Heart right ventricle (tissue), 16 donors: Measurements from ENCODE around the gene SMARCA2. TPM values are rescaled to one million over a fixed set of nuclear protein-coding genes. Genes with fewer than 3 reads are reported as not detected.

ENCODE experiments used
- ATAC-seq, 8 donors: fragments of 200-7000 bp; cut with Tn5 transposase; one replicate each; pipeline ENCODE4 v1.9.1; 2020; ENCODE audit warnings: mild to moderate bottlenecking in 8 of 8, moderate library complexity in 8 of 8, moderate number of reproducible peaks in 1 of 8
- DNase-seq, 2 donors: peaks; one replicate each; pipeline ENCODE4 v3.0.0-alpha.2; 2020
- H3K27ac ChIP-seq, 10 donors: fragments of 200-600 bp; sonication (generic) in 2 of 10; one replicate each; pipeline versions ENCODE4 v1.5.0 to v1.8.0; 2020 to 2022; ENCODE audit warnings: mild to moderate bottlenecking in 3 of 10
- H3K27me3 ChIP-seq, 7 donors: fragments of 200-600 bp; one replicate each; pipeline ENCODE4 v1.8.0; 2021 to 2022; ENCODE audit warnings: mild to moderate bottlenecking in 2 of 7
- H3K36me3 ChIP-seq, 9 donors: fragments of 200-600 bp; sonication (generic) in 1 of 9; one replicate each; pipeline versions ENCODE4 v1.5.0 to v1.8.0; 2020 to 2022; ENCODE audit warnings: mild to moderate bottlenecking in 2 of 9
- H3K4me1 ChIP-seq, 9 donors: fragments of 200-600 bp; sonication (generic) in 1 of 9; one replicate each; pipeline versions ENCODE4 v1.5.0 to v1.8.0; 2020 to 2022; ENCODE audit warnings: mild to moderate bottlenecking in 4 of 9
- H3K4me3 ChIP-seq, 10 donors: fragments of 200-600 bp; sonication (generic) in 2 of 10; one replicate each; pipeline versions ENCODE4 v1.5.0 to v1.8.0; 2020 to 2022; ENCODE audit warnings: mild to moderate bottlenecking in 7 of 10, moderate library complexity in 2 of 10
- H3K9me3 ChIP-seq, 11 donors: fragments of 200-600 bp in 10 of 11; sonication (generic) in 2 of 11; one replicate each; pipeline versions ENCODE4 v1.5.0 to v1.8.0; 2013 to 2022; ENCODE audit warnings: mild to moderate bottlenecking in 2 of 11, control low read depth in 1 of 11, moderate library complexity in 1 of 11
- WGBS, 2 donors: extraction: QIAGEN DNeasy Blood & Tissue Kit; methylation state at CpG; one replicate each; pipeline ENCODE4 v1.1.7; 2013; ENCODE audit warnings: inconsistent platforms in 1 of 2; 5-methylcytosine and 5-hydroxymethylcytosine counted together
- intact Hi-C, 10 donors: fragments of 100-400 bp; cut with DNase I; formaldehyde crosslinking; loops; one replicate each; pipeline versions ENCODE4 v1.11.1 to v1.14.2; 2022
- polyA plus RNA-seq, 2 donors: library from polyadenylated mRNA; stranded (reverse); fragments of 200-250 nt; gene quantifications; one replicate each; pipeline ENCODE4 v1.2.3, GENCODE V29; 2013
- total RNA-seq, 10 donors: library from RNA; stranded (reverse); fragmentation: NEBNext Ultra II Directional in 3 of 10; extraction: Animal tissue kit (Norgen Biotek cat#: 25700) in 3 of 10; gene quantifications; one replicate each; pipeline versions ENCODE4 v1.2.1 to v1.2.4, GENCODE V29; 2021 to 2023
- TF ChIP-seq, protein P1 (sequence below), 9 donors: fragments of 200-600 bp; sonication (generic) in 2 of 9; IDR thresholded peaks; one replicate each; pipeline versions ENCODE4 v1.5.0 to v1.8.0; 2021 to 2022; ENCODE audit warnings: antibody characterized with exemption in 9 of 9, mild to moderate bottlenecking in 5 of 9, moderate library complexity in 1 of 9
- donor health status: Arrhythmogenic right ventricular cardiomyopathy.
- donor health status: ischemic (EF 13 %, LVEDD 7.1; RV severe dilation, severe dysfunction).
- donor health status: healthy with polysubstance abuse.
- donor health status: DM: no; HTN: yes; CAD: no.
- donor health status: DM: no; HTN: no; CAD: no.
- donor health status: ischemic (EF 25% LVEDD 6.9; RV normal size, moderate dysfunction).
- donor health status: ischemic (EF 25% LVEDD 5.7; RV mildly dilated, moderate dysfunction).
- donor health status: healthy.
- donor health status: DM: yes; HTN: yes; CAD: no.
- donor health status: Ischemic cardiomyopathy.
- donor health status: ischemic (EF 35%, LVEDD 5.7; RV mildly dilated, moderate dysfunction).
- donor health status: nonischemic (EF 11% LVEDD 7.7; RV severe dilation, severe dysfunction).
- donor health status: DM: yes; HTN: yes; CAD: no.
- donor health status: PGD.
- donor health status: ischemic (EF 29% LVEDD 5.4; RV normal size, mild dysfunction).
- donor health status: nonischemic (EF 23%, LVEDD 6.1; RV moderate dilation, normal function).

Gene SMARCA2
- total and polyA plus RNA-seq, 12 donors: 26.5 to 140 (median 105) TPM

DNA sequence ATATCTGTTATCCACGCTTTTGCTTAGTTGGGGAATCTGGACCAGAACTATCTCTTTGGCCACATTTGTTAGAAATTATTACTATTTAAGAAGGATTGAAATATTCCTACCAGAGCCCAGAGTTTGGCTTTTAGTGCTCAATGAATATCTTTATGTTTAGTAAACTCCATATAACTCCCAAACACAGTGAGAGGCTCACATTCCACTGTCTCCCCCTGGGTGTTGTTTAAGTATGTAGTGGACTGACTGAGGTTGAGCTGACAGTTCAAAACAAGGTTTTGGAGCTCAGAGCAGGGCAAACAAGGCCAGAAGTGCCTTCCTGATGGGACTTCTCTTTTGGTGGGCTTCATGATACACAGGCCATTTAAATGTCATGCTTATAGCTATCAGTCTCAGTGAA, 216.0 kb downstream of the SMARCA2 start:
- Histone ChIP-seq H3K27me3 (no peaks in the 10 kb centered on the region), H3K4me3 (no peak overlapping the region), H3K9me3 (no peaks in the 10 kb centered on the region), H3K4me1 (peaks cover 0 to 37% (median 26%) of the 10 kb centered on the region in 9 donors), H3K27ac (no peak overlapping the region), H3K36me3 (no peaks in the 10 kb centered on the region)
- TF ChIP-seq, protein P1, sequence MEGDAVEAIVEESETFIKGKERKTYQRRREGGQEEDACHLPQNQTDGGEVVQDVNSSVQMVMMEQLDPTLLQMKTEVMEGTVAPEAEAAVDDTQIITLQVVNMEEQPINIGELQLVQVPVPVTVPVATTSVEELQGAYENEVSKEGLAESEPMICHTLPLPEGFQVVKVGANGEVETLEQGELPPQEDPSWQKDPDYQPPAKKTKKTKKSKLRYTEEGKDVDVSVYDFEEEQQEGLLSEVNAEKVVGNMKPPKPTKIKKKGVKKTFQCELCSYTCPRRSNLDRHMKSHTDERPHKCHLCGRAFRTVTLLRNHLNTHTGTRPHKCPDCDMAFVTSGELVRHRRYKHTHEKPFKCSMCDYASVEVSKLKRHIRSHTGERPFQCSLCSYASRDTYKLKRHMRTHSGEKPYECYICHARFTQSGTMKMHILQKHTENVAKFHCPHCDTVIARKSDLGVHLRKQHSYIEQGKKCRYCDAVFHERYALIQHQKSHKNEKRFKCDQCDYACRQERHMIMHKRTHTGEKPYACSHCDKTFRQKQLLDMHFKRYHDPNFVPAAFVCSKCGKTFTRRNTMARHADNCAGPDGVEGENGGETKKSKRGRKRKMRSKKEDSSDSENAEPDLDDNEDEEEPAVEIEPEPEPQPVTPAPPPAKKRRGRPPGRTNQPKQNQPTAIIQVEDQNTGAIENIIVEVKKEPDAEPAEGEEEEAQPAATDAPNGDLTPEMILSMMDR (IDR thresholded peaks at IDR 0.05): no peak
- ATAC-seq (no peak), DNase-seq (no peak)
- 91 to 97% methylated on average over 1 of the region's 1 CpG for WGBS, 2 donors
- intact Hi-C loops: loop anchor here in 1 of 10 donors (10.0 kb wide), 1 partner anchor 604 kb away; no protein-coding TSS in a partner anchor

DNA sequence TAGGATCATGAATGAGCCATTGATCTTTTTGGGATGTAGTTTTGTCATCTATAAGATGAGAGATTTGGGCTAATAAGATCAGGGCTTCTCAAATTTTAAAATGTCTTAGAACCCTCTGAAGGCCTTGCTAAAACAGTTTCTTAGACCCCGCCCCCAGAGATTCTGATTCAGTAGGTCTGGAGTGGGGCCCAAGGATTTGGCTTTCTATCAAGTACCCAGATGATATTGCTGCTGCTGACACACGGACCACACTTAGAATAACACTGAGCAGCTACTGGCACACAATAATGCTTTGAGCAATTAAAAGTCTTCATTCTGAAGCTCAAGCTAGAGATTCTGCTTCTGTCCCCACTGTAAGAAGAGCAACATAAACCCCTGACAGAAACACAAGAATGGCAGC, 216.7 kb downstream of the SMARCA2 start:
- peak in 1 of 2 donors; percentile 17 for DNase-seq
- H3K4me1 ChIP-seq: peaks cover 0 to 37% (median 26%) of the 10 kb centered on the region in 9 donors
- peak in 4 of 8 donors; percentile 37 to 75 (median 42) for ATAC-seq
- H3K9me3 ChIP-seq: no peaks in the 10 kb centered on the region
- TF ChIP-seq, protein P1 (IDR thresholded peaks at IDR 0.05): no peak
- H3K36me3 ChIP-seq: no peaks in the 10 kb centered on the region
- no peaks in the 10 kb centered on the region for H3K27me3 ChIP-seq
- no peak overlapping the region for H3K4me3 ChIP-seq
- H3K27ac ChIP-seq: peak overlapping the region in 2 of 10 donors; percentile 22 to 43
- intact Hi-C loops: loop anchor here in 1 of 10 donors (10.0 kb wide), 1 partner anchor 603 kb away; no protein-coding TSS in a partner anchor
- 28 to 39% methylated on average over 2 of the region's 2 CpGs for whole genome bisulfite sequencing, 2 donors

DNA sequence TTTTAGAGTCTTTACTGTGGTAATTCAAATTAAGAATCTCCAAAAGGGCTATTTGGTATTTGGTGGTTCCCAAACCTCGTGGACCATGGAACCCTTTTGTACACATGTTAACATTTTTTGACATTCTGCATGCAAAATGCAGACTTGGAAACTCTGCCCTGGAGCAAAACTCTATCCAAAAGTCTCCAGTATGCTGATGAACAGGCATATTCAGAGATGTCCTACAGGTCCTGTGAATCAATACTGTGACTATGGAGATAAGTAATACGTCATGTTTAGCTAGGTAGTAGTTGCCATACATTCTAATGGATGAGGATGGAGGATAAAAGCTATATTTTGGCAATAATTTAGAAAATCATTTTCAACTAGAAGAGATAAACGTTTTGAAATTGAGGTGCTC, 218.1 kb downstream of the SMARCA2 start:
- TF ChIP-seq, protein P1 (IDR thresholded peaks at IDR 0.05): no peak
- H3K4me3 ChIP-seq: no peak overlapping the region
- WGBS, 2 donors: 82 to 84% methylated on average over 3 of the region's 3 CpGs
- H3K27ac ChIP-seq: no peak overlapping the region
- intact Hi-C loops: loop anchor here in 1 of 10 donors (10.0 kb wide), 1 partner anchor 602 kb away; no protein-coding TSS in a partner anchor
- no peak for ATAC-seq
- H3K36me3 ChIP-seq: no peaks in the 10 kb centered on the region
- no peak for DNase-seq
- H3K9me3 ChIP-seq: no peaks in the 10 kb centered on the region
- H3K4me1 ChIP-seq: peaks cover 0 to 36% (median 26%) of the 10 kb centered on the region in 9 donors
- H3K27me3 ChIP-seq: no peaks in the 10 kb centered on the region

DNA sequence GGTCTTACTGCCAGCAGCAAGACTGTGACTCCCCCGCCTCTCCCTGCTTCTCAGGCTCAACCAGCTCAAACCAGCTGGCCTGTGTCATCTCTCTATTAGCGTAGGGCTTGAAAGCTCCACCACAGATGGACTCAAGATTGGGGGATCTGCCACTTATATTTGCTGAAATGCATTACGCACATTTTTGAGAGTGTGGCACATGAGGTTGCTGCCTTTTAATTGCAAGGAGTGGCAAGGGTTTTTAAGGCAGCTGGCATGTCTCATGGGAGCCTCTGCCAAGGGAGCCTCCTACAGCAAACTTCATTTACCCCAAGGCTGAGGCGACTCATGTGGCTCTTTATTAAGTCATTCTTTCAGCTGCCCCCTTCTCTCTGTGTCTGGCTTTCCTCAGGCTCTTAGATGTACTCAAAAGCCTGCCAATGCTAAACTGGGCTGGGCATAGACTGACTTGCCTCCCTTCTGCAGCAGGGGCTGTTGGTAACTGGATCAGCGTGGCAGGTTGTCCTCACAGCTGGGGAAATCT, 219.3 kb downstream of the SMARCA2 start:
- TF ChIP-seq, protein P1 (IDR thresholded peaks at IDR 0.05): no peak
- no peaks in the 10 kb centered on the region for H3K9me3 ChIP-seq
- peak; percentile 44 to 93 (median 76) for ATAC-seq
- no peaks in the 10 kb centered on the region for H3K27me3 ChIP-seq
- H3K4me1 ChIP-seq: peaks cover 0 to 26% (median 17%) of the 10 kb centered on the region in 9 donors
- intact Hi-C loops: loop anchor here in 1 of 10 donors (10.0 kb wide), 1 partner anchor 600 kb away; no protein-coding TSS in a partner anchor
- no peak overlapping the region for H3K4me3 ChIP-seq
- no peaks in the 10 kb centered on the region for H3K36me3 ChIP-seq
- DNase-seq: peak in 1 of 2 donors; percentile 12
- H3K27ac ChIP-seq: peak overlapping the region in 3 of 10 donors; percentile 30 to 48 (median 33)
- WGBS, 2 donors: 43 to 47% methylated on average over 5 of the region's 5 CpGs
